Measurements from ENCODE around the gene ZNF669.
"Not testable (repeated sequence)": the region's sequence is repeated elsewhere in the genome, so short reads cannot be mapped to it uniquely, and the experiment has no call there.

ZNF669 gene

GRCh38 chr1:247103859-247104591, at the start of gene ZNF669:
Gene ZNF669 (minus strand): TSS chr1:247104356. CDS start chr1:247104199, 157 bp downstream.
- peak; percentile 91 for DNase-seq (ENCODE audit: low read depth, low spot score)

DNA sequence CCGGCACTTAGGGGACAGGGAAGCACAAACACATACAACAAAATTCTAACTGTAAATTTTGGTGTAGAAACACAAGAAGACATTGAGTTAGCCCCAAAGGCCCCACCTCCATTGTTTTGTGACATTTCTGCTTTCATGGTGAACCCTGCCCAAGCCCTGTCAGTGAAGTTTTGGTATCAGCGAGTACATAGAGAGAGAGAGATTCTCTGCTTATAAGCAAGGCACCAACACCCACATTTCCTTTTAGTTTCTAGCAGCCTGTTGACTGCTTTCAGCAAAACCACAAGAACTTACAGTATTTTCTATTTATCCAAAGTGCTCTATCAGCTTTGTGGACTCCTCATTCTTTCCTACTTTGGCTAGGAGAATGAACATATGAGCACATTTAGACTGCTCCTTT, 43.6 kb upstream of the ZNF669 start:
- DNase-seq (ENCODE audit: low read depth, low spot score), result no peak

GRCh38 chr1:247147120-247147519, 43.0 kb upstream of the ZNF669 start:
- not testable (repeated sequence) for DNase-seq (ENCODE audit: low read depth, low spot score)

GRCh38 chr1:247146671-247147070, 42.5 kb upstream of the ZNF669 start:
- DNase-seq (ENCODE audit: low read depth, low spot score), result no peak

- no peak for DNase-seq (ENCODE audit: low read depth, low spot score)
Observed at GRCh38 chr1:247145279-247145678, 41.1 kb upstream of the ZNF669 start.

DNA sequence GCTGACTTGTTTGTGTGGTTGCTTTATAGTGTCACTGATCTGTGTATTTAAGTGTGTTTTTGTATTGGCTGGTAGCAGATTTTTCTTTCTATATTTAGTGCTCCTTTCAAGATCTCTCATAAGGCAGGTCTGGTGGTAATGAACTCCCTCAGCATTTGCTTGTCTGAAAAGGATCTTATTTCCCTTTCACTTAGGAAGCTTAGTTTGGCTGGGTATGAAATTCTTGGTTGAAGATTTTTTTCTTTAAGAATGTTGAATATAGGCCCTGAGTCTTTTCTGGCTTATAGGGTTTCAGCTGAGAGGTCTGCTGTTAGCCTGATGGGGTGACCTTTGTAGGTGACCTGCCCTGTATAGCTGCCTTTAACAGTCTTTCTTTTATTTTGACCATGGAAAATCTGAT, 35.4 kb upstream of the ZNF669 start:
- not testable (repeated sequence) for DNase-seq (ENCODE audit: low read depth, low spot score)

DNA sequence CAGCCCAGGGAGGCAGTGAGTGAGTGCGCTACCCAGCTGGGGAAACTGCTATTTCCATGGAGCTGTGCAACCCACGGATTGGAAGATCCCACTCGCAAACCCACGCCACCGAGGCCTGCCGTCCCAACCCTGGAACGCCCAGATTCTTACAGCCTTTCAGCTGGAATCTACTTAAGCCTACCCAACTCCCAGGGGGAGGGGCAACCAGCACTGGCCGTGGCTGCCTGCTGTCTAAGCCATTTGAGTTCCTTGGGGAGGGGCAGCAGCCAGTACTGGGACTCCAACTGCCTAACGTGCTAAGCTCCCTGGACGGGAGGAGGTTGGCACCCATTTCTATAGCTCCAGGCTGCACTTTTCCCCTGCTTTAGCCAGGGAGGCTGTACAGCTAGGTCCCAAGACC, 27.1 kb upstream of the ZNF669 start:
- DNase-seq (ENCODE audit: low read depth, low spot score), result no peak

DNA sequence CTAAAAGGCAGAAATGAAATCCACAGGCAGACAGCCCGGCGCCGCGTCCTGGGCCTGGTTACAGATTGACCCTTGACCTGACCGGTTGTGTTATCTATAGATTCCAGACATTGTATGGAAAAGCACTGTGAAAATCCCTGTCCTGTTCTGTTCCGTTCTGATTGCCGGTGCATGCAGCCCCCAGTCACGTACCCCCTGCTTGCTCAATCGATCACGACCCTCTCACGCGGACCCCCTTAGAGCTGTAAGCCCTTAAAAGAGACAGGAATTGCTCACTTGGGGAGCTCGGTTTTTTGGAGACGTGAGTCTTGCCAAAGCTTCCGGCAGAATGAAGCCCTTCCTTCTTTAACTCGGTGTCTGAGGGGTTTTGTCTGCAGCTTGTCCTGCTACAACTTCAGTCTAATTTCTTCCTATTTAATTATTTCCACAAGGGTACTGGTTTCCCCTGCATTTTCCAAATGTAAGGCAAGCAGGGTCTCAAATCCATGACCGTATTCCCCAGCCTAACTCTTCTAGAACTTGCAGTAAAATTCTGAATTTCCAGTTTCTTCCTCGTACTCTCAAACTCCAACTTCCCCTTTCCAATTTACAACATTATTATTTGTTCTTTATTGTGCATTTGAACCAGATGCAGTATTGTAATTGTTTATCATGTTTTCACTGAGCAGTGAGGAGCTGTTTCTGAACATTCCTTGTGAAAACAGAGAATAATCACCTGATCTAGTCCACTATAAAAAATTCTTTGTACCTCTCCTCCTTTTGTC, 23.5 kb upstream of the ZNF669 start:
- not testable (repeated sequence) for DNase-seq (ENCODE audit: low read depth, low spot score)

DNA sequence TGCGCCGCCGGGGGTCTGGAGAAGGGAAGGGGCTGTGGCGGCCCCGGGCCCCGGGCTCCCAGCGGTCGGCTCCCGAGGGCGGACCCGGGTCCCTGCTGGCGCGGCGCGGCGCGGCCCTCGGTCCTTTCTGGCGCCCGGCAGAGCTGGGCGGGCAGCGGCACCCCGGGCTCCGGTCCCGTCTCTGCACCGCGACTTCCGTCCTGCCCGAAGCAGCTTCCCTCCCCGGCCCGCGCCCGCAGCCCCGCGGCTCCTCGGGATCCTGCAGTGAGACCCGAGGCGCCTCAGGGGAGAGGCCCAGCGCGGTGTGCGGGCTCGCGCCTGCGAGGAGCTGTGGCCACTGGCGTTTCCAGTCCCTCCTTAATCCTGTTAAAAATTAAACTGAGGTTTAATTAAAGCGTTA, 22.4 kb upstream of the ZNF669 start:
- DNase-seq (ENCODE audit: low read depth, low spot score), result not testable (repeated sequence)

- DNase-seq (ENCODE audit: low read depth, low spot score), result not testable (repeated sequence)
Observed at GRCh38 chr1:247126166-247126565, 22.0 kb upstream of the ZNF669 start.

- DNase-seq (ENCODE audit: low read depth, low spot score), result no peak
Observed at GRCh38 chr1:247121382-247121781, 17.2 kb upstream of the ZNF669 start.

DNA sequence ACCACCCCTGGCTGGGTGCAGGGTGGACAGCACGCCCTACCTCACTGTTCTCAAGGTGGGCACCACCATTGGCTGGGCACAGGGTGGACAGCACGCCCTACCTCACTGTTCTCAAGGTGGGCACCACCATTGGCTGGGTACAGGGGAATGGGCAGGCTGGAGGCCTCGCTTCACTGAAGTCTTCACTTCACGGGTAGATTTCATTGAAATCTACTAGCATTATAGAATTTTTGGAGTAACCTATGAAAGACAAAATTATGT, 16.2 kb upstream of the ZNF669 start:
- DNase-seq (ENCODE audit: low read depth, low spot score), result not testable (repeated sequence)

DNA sequence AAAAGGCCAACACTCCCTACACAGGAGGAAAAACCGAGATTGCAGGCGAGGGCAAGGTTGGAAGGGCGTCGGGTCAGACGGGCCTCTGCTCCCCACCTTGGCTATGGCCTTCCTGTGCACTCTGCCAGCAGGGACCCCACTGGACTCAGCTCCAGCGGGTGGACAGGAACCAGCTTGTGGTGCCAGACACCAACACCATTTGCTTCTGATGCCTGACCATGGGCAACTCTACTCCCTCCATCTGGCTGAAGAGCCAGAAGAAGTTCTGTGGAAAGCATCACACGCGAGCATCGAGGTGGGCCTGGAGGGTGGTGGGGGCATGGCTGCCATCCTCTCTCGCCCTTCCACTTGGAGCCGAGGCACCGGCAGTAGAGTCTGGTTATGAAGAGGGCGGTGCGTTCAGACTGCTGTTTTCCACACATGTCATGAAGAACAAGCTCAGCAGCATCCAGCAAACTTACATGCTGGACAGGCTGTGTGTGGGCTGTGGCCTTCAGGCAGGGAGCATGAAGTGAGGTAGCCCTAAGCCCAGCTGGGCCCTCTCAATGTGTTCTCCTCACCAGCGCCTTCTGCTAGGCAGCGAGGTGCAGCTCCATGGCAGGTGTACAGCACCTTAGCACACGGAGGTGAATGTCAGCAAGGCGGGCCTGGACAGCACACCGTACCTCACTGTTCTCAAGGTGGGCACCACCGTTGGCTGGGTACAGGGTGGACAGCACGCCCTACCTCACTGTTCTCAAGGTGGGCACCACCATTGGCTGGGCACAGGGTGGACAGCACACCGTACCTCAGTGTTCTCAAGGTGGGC, 15.6 kb upstream of the ZNF669 start:
- DNase-seq (ENCODE audit: low read depth, low spot score), result no peak

GRCh38 chr1:247118946-247119446, 14.8 kb upstream of the ZNF669 start:
- DNase-seq (ENCODE audit: low read depth, low spot score), result no peak

DNA sequence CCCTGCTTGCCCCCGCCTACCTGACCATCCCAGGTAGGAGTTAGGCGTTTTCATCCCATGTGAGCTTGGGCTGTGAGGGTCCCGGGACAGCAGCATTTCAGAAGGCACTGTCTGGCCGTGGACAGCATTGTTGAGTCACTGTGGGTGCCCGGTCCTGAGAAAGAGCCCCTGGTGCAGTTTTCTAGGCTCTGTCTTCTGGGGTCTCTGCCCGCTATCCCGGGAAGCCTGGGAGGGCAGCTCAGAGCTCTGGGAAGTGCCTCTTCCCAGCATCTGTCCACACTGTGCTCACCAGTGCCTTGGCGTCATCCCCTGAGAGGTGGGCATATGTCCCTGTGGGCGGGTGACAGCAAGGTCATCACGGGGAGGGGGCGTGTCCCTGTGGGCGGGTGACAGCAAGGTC, 11.4 kb upstream of the ZNF669 start:
- no peak for DNase-seq (ENCODE audit: low read depth, low spot score)

GRCh38 chr1:247115141-247115510, 11.0 kb upstream of the ZNF669 start:
- no peak for DNase-seq (ENCODE audit: low read depth, low spot score)

DNA sequence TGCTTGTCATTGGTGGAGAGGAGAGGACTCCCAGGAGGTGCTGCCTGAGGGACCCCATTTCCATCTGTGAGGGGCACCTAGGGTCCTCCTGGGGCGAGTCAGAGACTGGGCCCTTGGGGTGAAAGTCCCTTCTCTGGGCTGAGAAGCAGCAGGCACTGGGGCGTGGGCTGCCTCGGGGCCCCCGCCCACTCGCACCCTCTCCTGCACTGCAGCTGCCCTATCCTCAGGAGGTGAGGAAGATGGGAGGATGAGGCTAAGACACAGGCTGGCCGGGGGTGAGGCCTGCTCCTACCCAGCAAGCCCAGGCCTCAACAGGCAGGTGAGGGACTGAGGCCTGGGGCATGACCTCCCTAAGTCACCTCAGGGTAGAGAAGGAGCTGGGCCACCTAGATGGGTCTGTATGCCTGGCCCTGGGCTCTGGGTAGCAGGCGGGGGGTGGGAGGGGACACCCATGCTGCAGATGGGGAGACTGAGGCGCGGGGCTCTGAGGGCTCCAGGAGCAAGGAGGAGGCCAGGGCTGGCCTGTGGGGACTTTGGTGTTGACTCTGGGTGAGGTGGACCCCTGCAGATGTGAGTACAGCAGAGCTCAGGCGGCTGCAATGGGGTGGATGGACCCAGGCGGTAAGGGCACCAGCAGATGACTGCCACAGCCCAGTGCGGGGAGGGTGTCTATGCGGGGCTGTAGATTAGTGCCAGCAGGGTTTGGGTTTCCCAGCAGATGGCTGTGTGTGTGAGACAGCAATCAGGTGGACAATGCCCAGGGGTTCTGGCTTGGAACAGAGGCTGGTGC, 10.4 kb upstream of the ZNF669 start:
- no peak for DNase-seq (ENCODE audit: low read depth, low spot score)

DNA sequence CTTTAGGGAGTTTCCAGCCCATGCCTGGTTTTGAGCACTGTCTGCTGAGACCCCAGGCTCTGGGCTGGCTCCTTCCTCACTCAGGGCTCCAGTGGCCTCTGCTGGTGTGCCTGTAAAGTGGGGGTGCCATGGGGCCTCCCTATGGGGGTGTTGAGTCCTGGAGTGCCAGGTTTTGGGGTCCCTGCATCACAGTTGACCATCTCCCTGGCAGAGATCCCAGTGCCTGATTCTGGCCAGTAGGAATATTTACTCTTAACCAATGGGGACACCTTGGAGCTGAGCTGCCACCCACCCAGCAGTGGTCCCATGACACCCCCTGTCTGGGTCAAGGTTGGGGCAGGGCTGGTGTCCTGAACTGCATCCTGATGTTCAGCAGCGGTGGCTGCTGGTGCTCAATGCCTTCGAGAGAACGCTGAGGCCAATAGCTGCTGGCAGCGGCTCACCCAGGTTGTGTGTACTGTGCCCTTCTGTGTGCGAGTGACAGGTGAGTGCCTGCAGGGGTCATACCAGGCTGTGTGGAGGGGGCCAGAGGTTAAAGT, 9.6 kb upstream of the ZNF669 start:
- DNase-seq (ENCODE audit: low read depth, low spot score), result no peak

- DNase-seq (ENCODE audit: low read depth, low spot score), result no peak
Observed at GRCh38 chr1:247113094-247113497, 8.9 kb upstream of the ZNF669 start.

DNA sequence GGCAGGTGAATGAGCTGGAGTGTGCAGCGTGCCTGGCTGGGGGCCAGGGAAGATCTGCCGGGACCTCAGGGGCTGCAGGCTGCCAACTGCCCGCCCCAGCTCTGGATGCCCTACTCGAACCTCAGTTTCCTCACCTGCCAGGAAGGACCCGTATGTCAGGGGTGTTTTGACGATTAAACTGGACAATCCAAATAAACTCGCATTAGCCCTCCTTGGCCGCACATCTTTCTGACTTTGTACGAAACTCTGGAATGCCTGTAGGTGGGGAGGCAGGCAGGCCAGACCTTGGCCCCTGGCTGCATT, 8.3 kb upstream of the ZNF669 start:
- DNase-seq (ENCODE audit: low read depth, low spot score), result no peak

DNA sequence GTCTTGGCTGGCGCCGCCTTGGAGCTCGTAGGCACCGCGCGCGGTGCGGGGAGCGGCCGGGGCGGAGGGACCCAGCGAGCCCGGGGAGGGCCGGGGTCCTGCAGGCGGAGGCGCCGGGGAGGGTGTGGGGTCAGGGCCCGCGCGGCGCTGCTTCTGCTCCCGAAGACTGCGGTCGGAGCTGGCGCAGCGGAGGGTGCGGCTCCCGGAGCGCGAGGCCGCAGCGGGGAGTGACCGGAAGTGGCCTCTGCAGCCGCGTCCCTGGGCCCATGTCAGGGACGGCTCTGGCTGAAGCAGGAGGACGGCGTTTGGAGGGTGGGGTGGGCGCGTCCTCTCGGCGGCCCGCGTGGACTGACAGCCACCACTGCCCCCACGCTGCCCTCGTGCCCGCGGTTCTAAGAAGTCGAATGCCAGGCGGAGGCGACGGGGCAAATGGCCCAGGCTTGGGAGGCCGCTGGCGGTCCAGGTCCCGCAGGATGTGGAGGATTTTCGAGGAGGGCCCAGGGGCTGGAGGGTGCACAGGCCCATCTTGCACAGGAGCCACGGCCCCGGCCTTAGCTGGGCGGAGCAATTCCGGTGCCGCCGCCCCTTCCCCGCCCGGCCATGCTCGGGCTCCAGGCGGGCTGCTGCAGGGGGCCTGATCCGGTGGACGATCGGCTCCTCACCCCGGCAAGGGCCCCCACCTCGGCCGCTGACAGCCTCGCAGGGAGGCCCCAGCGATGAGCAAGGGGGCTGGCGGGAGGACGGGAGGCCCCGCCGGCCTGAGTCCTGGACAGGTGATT, 7.7 kb upstream of the ZNF669 start:
- no peak for DNase-seq (ENCODE audit: low read depth, low spot score)

Data from smooth muscle cell of the brain vasculature (primary cell).